GM12878 (cell line): ENCODE measurements around the gene NR6A1. TPM values are rescaled to one million over a fixed set of nuclear protein-coding genes. Genes with fewer than 3 reads are reported as not detected.

Source experiments
- ATAC-seq: fragments of 200-7000 bp; cut with Tn5 transposase; 3 replicates; pipeline ENCODE4 v1.9.1; 2020; ENCODE audit warnings: mild to moderate bottlenecking, moderate library complexity
- BruUV-seq: library from RNA; stranded (reverse); fragments of 400-500 nt; replicated peaks from 2 replicates; lab custom pipeline; 2021; lab: Mats Ljungman, UMichigan
- CTCF ChIA-PET: fragments of 300-600 bp; sonication (Branson Sonifier 250); formaldehyde crosslinking; extraction: SDS; loops from one replicate; lab custom pipeline; 2021; ENCODE audit warnings: inconsistent platforms; lab: Yijun Ruan, JAX
- POLR2A ChIA-PET: fragments of 350-600 bp; formaldehyde crosslinking; extraction: SDS; loops from one replicate; lab custom pipeline; 2021; ENCODE audit warnings: inconsistent platforms; lab: Charles Lee
- RAD21 ChIA-PET: fragments of 300-600 bp; sonication (Branson Sonifier 250); formaldehyde crosslinking; loops from one replicate; lab custom pipeline; 2023; ENCODE audit warnings: antibody characterized with exemption; ENCODE audit not compliant: unreplicated experiment; lab: Charles Lee
- SMC1A ChIA-PET: fragments of 300-600 bp; sonication (Branson Sonifier 250); formaldehyde crosslinking; loops from one replicate; lab custom pipeline; 2023; ENCODE audit not compliant: unreplicated experiment, uncharacterized antibody; lab: Charles Lee
- DNase-seq: peaks from one replicate; pipeline ENCODE4 v3.0.0-alpha.2; 2011; ENCODE audit warnings: low read depth, low spot score
- FAIRE-seq: peaks from 3 replicates; lab custom pipeline; 2011; peaks lifted over from hg19 to GRCh38; lab: Jason Lieb, UNC
- H2AFZ ChIP-seq: 2 replicates; pipeline ENCODE4 v1.6.0; 2011; ENCODE audit warnings: low read depth, low read length, control low read depth; ENCODE audit not compliant: control insufficient read depth
- H3K27ac ChIP-seq: 2 replicates; pipeline ENCODE4 v1.5.1; 2011; ENCODE audit warnings: control low read depth; ENCODE audit not compliant: control insufficient read depth, insufficient read depth
- H3K27me3 ChIP-seq, 2 experiments: replicated peaks in 1 of 2; 2 replicates each; pipeline versions ENCODE4 v1.6.0 to v1.6.1; 2011; ENCODE audit warnings: low read length in 1 of 2; ENCODE audit not compliant: control insufficient read depth in 2 of 2, insufficient read depth in 2 of 2
- H3K36me3 ChIP-seq, 2 experiments: 2 replicates each; pipeline ENCODE4 v1.5.1; 2011; ENCODE audit warnings: low read length in 1 of 2; ENCODE audit not compliant: control insufficient read depth in 2 of 2, insufficient read depth in 2 of 2
- H3K4me1 ChIP-seq: 2 replicates; pipeline ENCODE4 v1.6.1; 2011; ENCODE audit warnings: mild to moderate bottlenecking, low read length, moderate library complexity, mixed read lengths; ENCODE audit not compliant: control insufficient read depth, insufficient read depth
- H3K4me2 ChIP-seq: 2 replicates; pipeline ENCODE4 v1.6.0; 2011; ENCODE audit warnings: control low read depth; ENCODE audit not compliant: control insufficient read depth, insufficient read depth
- H3K4me3 ChIP-seq: fragments of 200-600 bp; sonication (generic); 2 replicates; pipeline ENCODE4 v1.5.1; 2016
- H3K79me2 ChIP-seq: 2 replicates; pipeline ENCODE4 v1.6.0; 2011; ENCODE audit warnings: low read length; ENCODE audit not compliant: control insufficient read depth, insufficient read depth
- H3K9ac ChIP-seq: 2 replicates; pipeline ENCODE4 v1.8.0; 2011; ENCODE audit warnings: low read length, control low read depth, mixed read lengths; ENCODE audit not compliant: control insufficient read depth, insufficient read depth
- H3K9me3 ChIP-seq: replicated peaks from 3 replicates; pipeline ENCODE4 v1.5.1; 2011; ENCODE audit warnings: mild to moderate bottlenecking, low read length; ENCODE audit not compliant: control insufficient read depth, insufficient read depth
- H4K20me1 ChIP-seq: 2 replicates; pipeline ENCODE4 v1.6.0; 2011; ENCODE audit not compliant: control insufficient read depth, insufficient read depth
- BHLHE40 ChIP-seq, 2 experiments: fragments of 450-650 bp in 1 of 2; IDR thresholded peaks; 2 replicates each; pipeline ENCODE4 v1.6.1; 2011 to 2017; ENCODE audit warnings: low read depth in 2 of 2, borderline replicate concordance in 1 of 2, improper control_type of control experiment in 1 of 2, low read length in 1 of 2, mild to moderate bottlenecking in 1 of 2
- CBX5 ChIP-seq: sonication (generic); IDR thresholded peaks from 2 replicates; pipeline ENCODE4 v1.6.1; 2016; ENCODE audit warnings: low read depth, moderate library complexity, mild to moderate bottlenecking, inconsistent platforms
- E4F1 ChIP-seq: fragments of 450-650 bp; IDR thresholded peaks from 2 replicates; pipeline ENCODE4 v1.6.1; 2018; ENCODE audit warnings: borderline replicate concordance, mild to moderate bottlenecking; ENCODE audit not compliant: partially characterized antibody
- NFYA ChIP-seq: IDR thresholded peaks from 2 replicates; pipeline ENCODE4 v1.6.1; 2011; ENCODE audit warnings: low read depth, mild to moderate bottlenecking, low read length, improper control_type of control experiment, borderline replicate concordance
- PAX5 ChIP-seq: IDR thresholded peaks from 2 replicates; pipeline ENCODE4 v1.6.1; 2011; ENCODE audit warnings: low read depth, low read length, borderline replicate concordance
- POLR2AphosphoS2 ChIP-seq: IDR thresholded peaks from 2 replicates; pipeline ENCODE4 v1.6.1; 2011; ENCODE audit warnings: low read depth, mild to moderate bottlenecking, low read length, improper control_type of control experiment, moderate library complexity
- RBBP5 ChIP-seq: fragments of 200-600 bp; sonication (generic); conservative IDR thresholded peaks from 2 replicates; pipeline ENCODE4 v1.6.1; 2016
- SMC3 ChIP-seq: IDR thresholded peaks from 2 replicates; pipeline ENCODE4 v1.6.1; 2011; ENCODE audit warnings: low read length, improper control_type of control experiment, borderline replicate concordance
- TCF3 ChIP-seq: IDR thresholded peaks from 2 replicates; pipeline ENCODE4 v1.6.1; 2012; ENCODE audit warnings: low read depth, mild to moderate bottlenecking, low read length, borderline replicate concordance; ENCODE audit not compliant: insufficient read depth
- TCF7 ChIP-seq: IDR thresholded peaks from 2 replicates; pipeline ENCODE4 v1.6.1; 2014; ENCODE audit warnings: antibody characterized with exemption, borderline replicate concordance
- WGBS: methylation state at CpG from one replicate; pipeline ENCODE4 v1.1.6; 2016; ENCODE audit warnings: low lambda C conversion rate; ENCODE audit not compliant: insufficient replicate concordance, insufficient coverage; ENCODE audit errors: missing lambda C conversion rate; 5-methylcytosine and 5-hydroxymethylcytosine counted together
- in situ Hi-C: fragments of 300-500 bp; cut with MboI; formaldehyde crosslinking; loops from 9 replicates; pipeline ENCODE4 v1.14.3; 2018; ENCODE audit warnings: mixed read lengths
- intact Hi-C: fragments of 100-400 bp; cut with micrococcal nuclease; formaldehyde crosslinking; loops from one replicate; pipeline ENCODE4 v1.14.2; 2022; ENCODE audit not compliant: unreplicated experiment
- polyA plus RNA-seq, 11 experiments: library from polyadenylated mRNA; depleted of rRNA in 4 of 11; unstranded in 6 of 11; stranded (reverse) in 5 of 11; fragments of >200 nt; fragmentation: Nextera tagmentation in 4 of 11; fragmentation: Illumina TruSeq in 1 of 11; extraction: Ambion mirVana in 4 of 11; extraction: Trizol in 1 of 11; gene quantifications; 1 replicate in 1 of 11; 2 replicates in 10 of 11; pipeline versions ENCODE4 v1.2.1 to v1.2.3, GENCODE V29; 2011 to 2016; ENCODE audit warnings: inconsistent platforms in 2 of 11, missing spikeins in 2 of 11, low read depth in 1 of 11
- total RNA-seq, 4 experiments: library from RNA; depleted of rRNA in 3 of 4; stranded (reverse); fragments of >200 nt in 3 of 4; fragmentation: Illumina TruSeq in 1 of 4; extraction: Trizol in 1 of 4; gene quantifications; 2 replicates each; pipeline versions ENCODE4 v1.2.1 to v1.2.3, GENCODE V29; 2013 to 2021
- TF ChIP-seq, protein P1 (sequence below): IDR thresholded peaks from 2 replicates; pipeline ENCODE4 v1.6.1; 2012; ENCODE audit warnings: mild to moderate bottlenecking, low read depth, low read length

NR6A1 gene
- total and polyA plus RNA-seq, 10 of the 15 experiments (the other 5 are each of a cell fraction or from before 2014, with no cell fraction given) = 1.2 to 9.2 (median 4.6) TPM

GRCh38 chr9:124717597-124717996, 53.5 kb downstream of the NR6A1 start:
- ATAC-seq (no peak), DNase-seq (no peak), FAIRE-seq (no peak)
- Histone ChIP-seq H4K20me1 (no peaks in the 10 kb centered on the region), H3K36me3 (no peaks in the 10 kb centered on the region), H3K79me2 (no peaks in the 10 kb centered on the region), H2AFZ (no peak overlapping the region), H3K9ac (no peak overlapping the region), H3K27ac (no peak overlapping the region), H3K4me3 (no peak overlapping the region), H3K4me2 (no peak overlapping the region), H3K4me1 (no peaks in the 10 kb centered on the region), H3K27me3 (no peaks in the 10 kb centered on the region), H3K9me3 (no peaks in the 10 kb centered on the region)
- TF ChIP-seq PAX5 = no peak
- no peak for TF ChIP-seq CBX5
- TF ChIP-seq TCF3 = no peak
- no peak for TF ChIP-seq SMC3
- no peak for TF ChIP-seq POLR2AphosphoS2
- no peak for TF ChIP-seq RBBP5
- CTCF ChIA-PET = interaction anchor here (0.6 to 13.8 kb wide), 8 partner anchors 35 to 181 kb away, joined by 3 to 424 read pairs (median 4); partner anchors contain the start of gene NR6A1
- WGBS = 100% methylated on average over 2 of the region's 2 CpGs
- in situ Hi-C loops (no loop called here), intact Hi-C loops (loop anchor here (5.0 kb wide), 1 partner anchor 35 kb away; no protein-coding TSS in a partner anchor)
- RAD21 ChIA-PET = interaction anchor here (1.6 to 2.3 kb wide), 3 partner anchors 43 to 100 kb away, joined by 5 to 12 read pairs (median 10); no protein-coding TSS in a partner anchor
- POLR2A ChIA-PET = no interaction called here
- BruUV-seq = no TSS peak
- SMC1A ChIA-PET = interaction anchor here (1.0 kb wide), 1 partner anchor 165 kb away, joined by 3 read pairs; no protein-coding TSS in a partner anchor

DNA sequence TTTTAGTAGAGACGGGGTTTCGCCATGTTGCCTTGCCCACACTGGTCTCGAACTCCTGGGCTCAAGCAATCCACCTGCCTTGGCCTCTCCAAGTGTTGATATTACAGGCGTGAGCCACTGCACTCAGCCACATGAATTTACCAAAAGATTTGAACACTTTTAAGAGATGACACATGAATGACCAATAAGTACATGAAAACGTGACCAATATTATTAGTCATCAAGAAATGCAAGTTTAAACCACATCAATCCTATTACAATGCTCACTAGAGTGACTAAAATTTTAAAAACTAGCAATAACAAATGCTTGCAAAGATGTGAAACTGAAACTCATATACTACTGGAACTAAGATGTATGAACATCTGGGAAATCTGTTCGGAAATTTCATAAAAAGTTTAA, 54.3 kb downstream of the NR6A1 start:
- CTCF ChIA-PET = interaction anchor here (0.6 to 13.8 kb wide), 5 partner anchors 35 to 180 kb away, joined by 3 to 424 read pairs (median 4); no protein-coding TSS in a partner anchor
- ATAC-seq (peak; percentile 35), FAIRE-seq (no peak), DNase-seq (no peak)
- Histone ChIP-seq H3K9ac (no peak overlapping the region), H3K79me2 (peaks cover 1% of the 10 kb centered on the region), H3K4me2 (no peak overlapping the region), H3K9me3 (no peaks in the 10 kb centered on the region), H2AFZ (no peak overlapping the region), H3K27ac (no peak overlapping the region), H3K4me3 (no peak overlapping the region), H3K36me3 (no peaks in the 10 kb centered on the region), H3K27me3 (no peaks in the 10 kb centered on the region), H4K20me1 (no peaks in the 10 kb centered on the region), H3K4me1 (no peaks in the 10 kb centered on the region)
- RAD21 ChIA-PET = interaction anchor here (1.1 to 2.0 kb wide), 3 partner anchors 48 to 100 kb away, joined by 3 to 12 read pairs (median 8); no protein-coding TSS in a partner anchor
- POLR2A ChIA-PET = no interaction called here
- no TSS peak for BruUV-seq
- TF ChIP-seq, protein P1, sequence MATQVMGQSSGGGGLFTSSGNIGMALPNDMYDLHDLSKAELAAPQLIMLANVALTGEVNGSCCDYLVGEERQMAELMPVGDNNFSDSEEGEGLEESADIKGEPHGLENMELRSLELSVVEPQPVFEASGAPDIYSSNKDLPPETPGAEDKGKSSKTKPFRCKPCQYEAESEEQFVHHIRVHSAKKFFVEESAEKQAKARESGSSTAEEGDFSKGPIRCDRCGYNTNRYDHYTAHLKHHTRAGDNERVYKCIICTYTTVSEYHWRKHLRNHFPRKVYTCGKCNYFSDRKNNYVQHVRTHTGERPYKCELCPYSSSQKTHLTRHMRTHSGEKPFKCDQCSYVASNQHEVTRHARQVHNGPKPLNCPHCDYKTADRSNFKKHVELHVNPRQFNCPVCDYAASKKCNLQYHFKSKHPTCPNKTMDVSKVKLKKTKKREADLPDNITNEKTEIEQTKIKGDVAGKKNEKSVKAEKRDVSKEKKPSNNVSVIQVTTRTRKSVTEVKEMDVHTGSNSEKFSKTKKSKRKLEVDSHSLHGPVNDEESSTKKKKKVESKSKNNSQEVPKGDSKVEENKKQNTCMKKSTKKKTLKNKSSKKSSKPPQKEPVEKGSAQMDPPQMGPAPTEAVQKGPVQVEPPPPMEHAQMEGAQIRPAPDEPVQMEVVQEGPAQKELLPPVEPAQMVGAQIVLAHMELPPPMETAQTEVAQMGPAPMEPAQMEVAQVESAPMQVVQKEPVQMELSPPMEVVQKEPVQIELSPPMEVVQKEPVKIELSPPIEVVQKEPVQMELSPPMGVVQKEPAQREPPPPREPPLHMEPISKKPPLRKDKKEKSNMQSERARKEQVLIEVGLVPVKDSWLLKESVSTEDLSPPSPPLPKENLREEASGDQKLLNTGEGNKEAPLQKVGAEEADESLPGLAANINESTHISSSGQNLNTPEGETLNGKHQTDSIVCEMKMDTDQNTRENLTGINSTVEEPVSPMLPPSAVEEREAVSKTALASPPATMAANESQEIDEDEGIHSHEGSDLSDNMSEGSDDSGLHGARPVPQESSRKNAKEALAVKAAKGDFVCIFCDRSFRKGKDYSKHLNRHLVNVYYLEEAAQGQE = no peak
- TF ChIP-seq BHLHE40 (IDR thresholded peaks at IDR 0.05; ENCODE audit: borderline replicate concordance in 1 of 2, low read depth in 2 of 2, low read length in 1 of 2) (peak; percentile 31 to 71; a peak in 3 of 4 replicates), TCF7 (peak; percentile 58), E4F1 (no peak), NFYA (no peak)
- SMC1A ChIA-PET = interaction anchor here (15.2 kb wide), 1 partner anchor 101 kb away, joined by 320 read pairs; no protein-coding TSS in a partner anchor
- intact Hi-C loops (loop anchor here (5.0 kb wide), 1 partner anchor 35 kb away; no protein-coding TSS in a partner anchor), in situ Hi-C loops (no loop called here)
- WGBS = 46% methylated on average over 6 of the region's 6 CpGs
